Type B pancreatic cell (in vitro differentiated cells): ENCODE results near the gene FASTK. TPM values are rescaled to one million over a fixed set of nuclear protein-coding genes. Genes with fewer than 3 reads are reported as not detected.
A peak's percentile ranks its signal among the peaks of the same experiment; 100 is the strongest.

Source experiments
- DNase-seq: peaks from one replicate; pipeline ENCODE4 v3.0.0; 2021; ENCODE audit warnings: mixed read lengths; ENCODE audit not compliant: unreplicated experiment; ENCODE audit errors: extremely low spot score
- H3K27ac Mint-ChIP-seq: 2 replicates; pipeline ENCODE4 v1.8.0; 2021; ENCODE audit warnings: mild to moderate bottlenecking, mixed read lengths
- H3K27me3 Mint-ChIP-seq: 2 replicates; pipeline ENCODE4 v1.8.0; 2021; ENCODE audit warnings: mixed read lengths
- H3K36me3 Mint-ChIP-seq: 2 replicates; pipeline ENCODE4 v1.8.0; 2021; ENCODE audit warnings: mixed read lengths
- H3K4me1 Mint-ChIP-seq: one replicate; pipeline ENCODE4 v1.8.0; 2021; ENCODE audit warnings: mixed read lengths; ENCODE audit not compliant: unreplicated experiment
- H3K4me3 Mint-ChIP-seq: 2 replicates; pipeline ENCODE4 v1.8.0; 2021; ENCODE audit warnings: mild to moderate bottlenecking, mixed read lengths
- H3K9me3 Mint-ChIP-seq: 2 replicates; pipeline ENCODE4 v1.8.0; 2021; ENCODE audit warnings: mixed read lengths
- total RNA-seq: library from RNA; stranded (reverse); gene quantifications from 2 replicates; pipeline ENCODE4 v1.2.1, GENCODE V29; 2021; ENCODE audit warnings: low replicate concordance
- TF ChIP-seq, protein P1 (sequence below): fragments of 200-600 bp; sonication (generic); conservative IDR thresholded peaks from 2 replicates; pipeline ENCODE4 v1.5.0; 2021; ENCODE audit warnings: antibody characterized with exemption, mild to moderate bottlenecking

The FASTK gene
- total RNA-seq, 1 donor from 2014 or later = 100 TPM

DNA sequence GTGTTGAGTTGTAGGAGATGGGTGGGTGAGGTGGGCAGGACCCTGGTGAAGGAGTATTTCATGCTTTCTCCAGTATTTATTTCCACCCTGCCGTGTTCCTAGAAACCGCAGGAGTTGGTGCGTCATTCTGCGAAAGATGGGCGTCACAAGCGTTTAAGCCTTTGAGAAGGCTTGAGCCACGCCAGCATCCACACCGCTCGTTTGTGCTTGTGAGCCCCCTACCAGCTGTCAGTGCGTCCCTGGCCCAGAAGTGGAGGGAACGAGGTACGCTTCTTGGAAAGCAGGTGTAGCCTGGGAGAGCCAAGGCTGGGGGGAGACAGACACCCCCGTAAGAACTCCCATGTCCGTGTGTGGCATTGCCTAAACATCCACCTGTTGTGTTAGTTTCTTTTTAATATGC is 11.4 kb upstream of the FASTK start:
- H3K4me1 Mint-ChIP-seq = peaks cover 25% of the 10 kb centered on the region
- H3K27ac Mint-ChIP-seq = no peak overlapping the region
- no peak for DNase-seq
- H3K9me3 Mint-ChIP-seq = no peaks in the 10 kb centered on the region
- no peaks in the 10 kb centered on the region for H3K27me3 Mint-ChIP-seq
- TF ChIP-seq, protein P1, sequence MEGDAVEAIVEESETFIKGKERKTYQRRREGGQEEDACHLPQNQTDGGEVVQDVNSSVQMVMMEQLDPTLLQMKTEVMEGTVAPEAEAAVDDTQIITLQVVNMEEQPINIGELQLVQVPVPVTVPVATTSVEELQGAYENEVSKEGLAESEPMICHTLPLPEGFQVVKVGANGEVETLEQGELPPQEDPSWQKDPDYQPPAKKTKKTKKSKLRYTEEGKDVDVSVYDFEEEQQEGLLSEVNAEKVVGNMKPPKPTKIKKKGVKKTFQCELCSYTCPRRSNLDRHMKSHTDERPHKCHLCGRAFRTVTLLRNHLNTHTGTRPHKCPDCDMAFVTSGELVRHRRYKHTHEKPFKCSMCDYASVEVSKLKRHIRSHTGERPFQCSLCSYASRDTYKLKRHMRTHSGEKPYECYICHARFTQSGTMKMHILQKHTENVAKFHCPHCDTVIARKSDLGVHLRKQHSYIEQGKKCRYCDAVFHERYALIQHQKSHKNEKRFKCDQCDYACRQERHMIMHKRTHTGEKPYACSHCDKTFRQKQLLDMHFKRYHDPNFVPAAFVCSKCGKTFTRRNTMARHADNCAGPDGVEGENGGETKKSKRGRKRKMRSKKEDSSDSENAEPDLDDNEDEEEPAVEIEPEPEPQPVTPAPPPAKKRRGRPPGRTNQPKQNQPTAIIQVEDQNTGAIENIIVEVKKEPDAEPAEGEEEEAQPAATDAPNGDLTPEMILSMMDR = no peak
- H3K4me3 Mint-ChIP-seq = no peak overlapping the region
- H3K36me3 Mint-ChIP-seq = peaks cover 7% of the 10 kb centered on the region

- Mint-ChIP-seq H3K27ac (no peak overlapping the region), H3K9me3 (no peaks in the 10 kb centered on the region), H3K4me3 (peak overlapping the region; percentile 4), H3K27me3 (no peaks in the 10 kb centered on the region), H3K4me1 (peaks cover 25% of the 10 kb centered on the region), H3K36me3 (peaks cover 7% of the 10 kb centered on the region)
- no peak for DNase-seq
- TF ChIP-seq, protein P1 = peak; percentile 66
Measured at GRCh38 chr7:151091431-151091830, 10.8 kb upstream of the FASTK start.

DNA sequence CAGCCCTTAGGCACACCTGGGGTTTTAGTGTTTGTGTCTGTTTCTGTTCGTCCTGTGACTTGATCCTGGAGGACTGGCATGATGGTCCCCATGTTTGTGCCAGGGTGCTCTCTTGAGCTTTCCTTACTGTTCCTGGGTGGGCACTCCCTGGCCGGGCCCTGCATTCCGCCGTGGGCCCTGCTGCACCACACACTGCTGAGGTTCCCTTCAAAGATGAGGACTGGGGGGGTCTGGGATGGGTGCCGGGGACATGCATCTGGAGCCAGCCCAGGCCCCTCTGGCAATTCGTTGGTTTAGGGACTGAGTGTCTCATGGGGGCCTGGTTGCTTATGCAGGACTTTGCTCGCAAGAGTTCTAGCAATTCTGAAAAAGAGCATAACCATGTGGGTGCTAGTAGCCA is 10.4 kb upstream of the FASTK start:
- TF ChIP-seq, protein P1 = no peak
- no peak overlapping the region for H3K27ac Mint-ChIP-seq
- peaks cover 25% of the 10 kb centered on the region for H3K4me1 Mint-ChIP-seq
- H3K27me3 Mint-ChIP-seq = no peaks in the 10 kb centered on the region
- H3K9me3 Mint-ChIP-seq = no peaks in the 10 kb centered on the region
- H3K36me3 Mint-ChIP-seq = peaks cover 7% of the 10 kb centered on the region
- peak overlapping the region; percentile 4 for H3K4me3 Mint-ChIP-seq
- DNase-seq = no peak

GRCh38 chr7:151089893-151090730 is 9.5 kb upstream of the FASTK start:
- H3K4me3 Mint-ChIP-seq = peak overlapping the region; percentile 90
- peak overlapping the region; percentile 91 for H3K27ac Mint-ChIP-seq

GRCh38 chr7:151088856-151089699 is 8.5 kb upstream of the FASTK start:
- DNase-seq = no peak
- H3K4me1 Mint-ChIP-seq = peaks cover 38% of the 10 kb centered on the region

More at GRCh38 chr7:151089893-151090730, 9.5 kb upstream of the FASTK start:
- H3K9me3 Mint-ChIP-seq = no peaks in the 10 kb centered on the region
- TF ChIP-seq, protein P1 = no peak
- peaks cover 33% of the 10 kb centered on the region for H3K4me1 Mint-ChIP-seq
- no peak for DNase-seq
- H3K27me3 Mint-ChIP-seq = no peaks in the 10 kb centered on the region
- peaks cover 7% of the 10 kb centered on the region for H3K36me3 Mint-ChIP-seq

More at GRCh38 chr7:151088856-151089699, 8.5 kb upstream of the FASTK start:
- TF ChIP-seq, protein P1 = no peak
- H3K9me3 Mint-ChIP-seq = no peaks in the 10 kb centered on the region
- H3K27ac Mint-ChIP-seq = peak overlapping the region; percentile 91
- H3K4me3 Mint-ChIP-seq = peak overlapping the region; percentile 90
- peaks cover 7% of the 10 kb centered on the region for H3K36me3 Mint-ChIP-seq
- H3K27me3 Mint-ChIP-seq = no peaks in the 10 kb centered on the region
